ENCODE results near the gene OSGEP.

- TF ChIP-seq, protein P1, sequence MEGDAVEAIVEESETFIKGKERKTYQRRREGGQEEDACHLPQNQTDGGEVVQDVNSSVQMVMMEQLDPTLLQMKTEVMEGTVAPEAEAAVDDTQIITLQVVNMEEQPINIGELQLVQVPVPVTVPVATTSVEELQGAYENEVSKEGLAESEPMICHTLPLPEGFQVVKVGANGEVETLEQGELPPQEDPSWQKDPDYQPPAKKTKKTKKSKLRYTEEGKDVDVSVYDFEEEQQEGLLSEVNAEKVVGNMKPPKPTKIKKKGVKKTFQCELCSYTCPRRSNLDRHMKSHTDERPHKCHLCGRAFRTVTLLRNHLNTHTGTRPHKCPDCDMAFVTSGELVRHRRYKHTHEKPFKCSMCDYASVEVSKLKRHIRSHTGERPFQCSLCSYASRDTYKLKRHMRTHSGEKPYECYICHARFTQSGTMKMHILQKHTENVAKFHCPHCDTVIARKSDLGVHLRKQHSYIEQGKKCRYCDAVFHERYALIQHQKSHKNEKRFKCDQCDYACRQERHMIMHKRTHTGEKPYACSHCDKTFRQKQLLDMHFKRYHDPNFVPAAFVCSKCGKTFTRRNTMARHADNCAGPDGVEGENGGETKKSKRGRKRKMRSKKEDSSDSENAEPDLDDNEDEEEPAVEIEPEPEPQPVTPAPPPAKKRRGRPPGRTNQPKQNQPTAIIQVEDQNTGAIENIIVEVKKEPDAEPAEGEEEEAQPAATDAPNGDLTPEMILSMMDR (IDR thresholded peaks at IDR 0.05) = no peak
- TF ChIP-seq EP300 (IDR thresholded peaks at IDR 0.05; ENCODE audit: low read depth) = no peak
- TF ChIP-seq POLR2A (IDR thresholded peaks at IDR 0.05) = no peak
- TF ChIP-seq POLR2AphosphoS5 (IDR thresholded peaks at IDR 0.05) = no peak
Measured at GRCh38 chr14:20470603-20470901, 15.9 kb upstream of the OSGEP start.
